GM23338 (cell line): Measurements from ENCODE around the gene SLC6A13. TPM values are rescaled to one million over a fixed set of nuclear protein-coding genes. Genes with fewer than 3 reads are reported as not detected.

Experiments
- ATAC-seq: fragments of 200-7000 bp; cut with Tn5 transposase; 3 replicates; pipeline ENCODE4 v1.9.1; 2020
- DNase-seq: peaks from one replicate; pipeline ENCODE4 v3.0.0-alpha.2; 2015; ENCODE audit warnings: low spot score
- H2AFZ ChIP-seq: fragments of 200-600 bp; sonication (generic); 2 replicates; pipeline ENCODE4 v1.8.0; 2016; ENCODE audit warnings: antibody characterized with exemption, mild to moderate bottlenecking, moderate library complexity
- H3F3A ChIP-seq: fragments of 200-600 bp; sonication (generic); replicated peaks from 2 replicates; pipeline ENCODE4 v1.8.0; 2017; ENCODE audit warnings: antibody characterized with exemption, mixed run types, low read depth
- H3K27ac ChIP-seq: fragments of 200-600 bp; sonication (generic); 2 replicates; pipeline ENCODE4 v1.6.1; 2016; ENCODE audit warnings: low read depth
- H3K27me3 ChIP-seq: fragments of 200-600 bp; sonication (generic); 2 replicates; pipeline ENCODE4 v1.8.0; 2016; ENCODE audit warnings: mild to moderate bottlenecking, mixed run types, moderate library complexity; ENCODE audit not compliant: insufficient read depth
- H3K36me3 ChIP-seq: fragments of 200-600 bp; sonication (generic); 2 replicates; pipeline ENCODE4 v1.8.0; 2016; ENCODE audit warnings: mild to moderate bottlenecking; ENCODE audit not compliant: insufficient read depth
- H3K4me1 ChIP-seq: fragments of 200-600 bp; sonication (generic); 2 replicates; pipeline ENCODE4 v1.8.0; 2016; ENCODE audit warnings: mild to moderate bottlenecking, moderate library complexity; ENCODE audit not compliant: insufficient read depth
- H3K4me2 ChIP-seq: fragments of 200-600 bp; sonication (generic); 2 replicates; pipeline ENCODE4 v1.7.1; 2017; ENCODE audit warnings: mixed run types
- H3K4me3 ChIP-seq: fragments of 200-600 bp; sonication (generic); 2 replicates; pipeline ENCODE4 v1.6.1; 2016; ENCODE audit warnings: mixed run types
- H3K79me2 ChIP-seq: fragments of 200-600 bp; sonication (generic); replicated peaks from 2 replicates; pipeline ENCODE4 v1.8.0; 2017; ENCODE audit warnings: mild to moderate bottlenecking; ENCODE audit not compliant: insufficient read depth
- H3K9me2 ChIP-seq: fragments of 200-600 bp; sonication (generic); 2 replicates; pipeline ENCODE4 v1.8.0; 2017; ENCODE audit not compliant: insufficient read depth
- H4K20me1 ChIP-seq: fragments of 200-600 bp; sonication (generic); replicated peaks from 2 replicates; pipeline ENCODE4 v1.8.0; 2017; ENCODE audit warnings: mild to moderate bottlenecking; ENCODE audit not compliant: insufficient read depth
- H3K27ac Mint-ChIP-seq: 2 replicates; pipeline ENCODE4 v1.8.0; 2020; ENCODE audit warnings: inconsistent platforms, mild to moderate bottlenecking, moderate library complexity, mixed read lengths
- H3K27me3 Mint-ChIP-seq: 3 replicates; pipeline ENCODE4 v1.8.0; 2022; ENCODE audit warnings: low read depth, mild to moderate bottlenecking, moderate library complexity, mixed read lengths, inconsistent platforms; ENCODE audit not compliant: insufficient read depth, poor library complexity
- H3K36me3 Mint-ChIP-seq: 3 replicates; pipeline ENCODE4 v1.8.0; 2021; ENCODE audit warnings: low read depth, mild to moderate bottlenecking, inconsistent platforms, moderate library complexity, mixed read lengths
- H3K4me1 Mint-ChIP-seq: 3 replicates; pipeline ENCODE4 v1.8.0; 2020; ENCODE audit warnings: mild to moderate bottlenecking, inconsistent platforms, mixed read lengths
- H3K4me3 Mint-ChIP-seq: 3 replicates; pipeline ENCODE4 v1.8.0; 2021; ENCODE audit warnings: moderate library complexity, mild to moderate bottlenecking, inconsistent platforms, mixed read lengths
- H3K9me3 Mint-ChIP-seq: 3 replicates; pipeline ENCODE4 v1.8.0; 2020; ENCODE audit warnings: moderate library complexity, mild to moderate bottlenecking, inconsistent platforms, mixed read lengths
- CREB1 ChIP-seq: fragments of 250-450 bp; sonication (Bioruptor Pico); IDR thresholded peaks from 2 replicates; pipeline ENCODE4 v1.5.0; 2020; ENCODE audit warnings: low read depth, mild to moderate bottlenecking, moderate library complexity
- CTCF ChIP-seq, 2 experiments: fragments of 200-600 bp in 1 of 2; sonication (generic) in 1 of 2; conservative IDR thresholded peaks; 2 replicates each; pipeline versions ENCODE4 v1.5.1 to v1.6.1; 2016 to 2017; ENCODE audit warnings: antibody characterized with exemption in 2 of 2, low read depth in 2 of 2, mild to moderate bottlenecking in 2 of 2, moderate library complexity in 1 of 2
- ETS1 ChIP-seq: IDR thresholded peaks from 2 replicates; pipeline ENCODE4 v1.6.1; 2016; ENCODE audit warnings: antibody characterized with exemption
- EZH2 ChIP-seq: fragments of 200-600 bp; sonication (generic); IDR thresholded peaks from one replicate; pipeline ENCODE4 v1.8.0; 2017; ENCODE audit warnings: antibody characterized with exemption, mild to moderate bottlenecking, low read depth; ENCODE audit not compliant: unreplicated experiment
- EZH2phosphoT487 ChIP-seq: fragments of 200-600 bp; sonication (generic); IDR thresholded peaks from one replicate; pipeline ENCODE4 v1.8.1; 2018; ENCODE audit warnings: antibody characterized with exemption; ENCODE audit not compliant: unreplicated experiment
- JUNB ChIP-seq: IDR thresholded peaks from one replicate; pipeline ENCODE4 v1.6.1; 2016; ENCODE audit warnings: antibody characterized with exemption; ENCODE audit not compliant: unreplicated experiment
- NANOG ChIP-seq: IDR thresholded peaks from 2 replicates; pipeline ENCODE4 v1.6.1; 2016; ENCODE audit warnings: antibody characterized with exemption, borderline replicate concordance
- POLR2AphosphoS5 ChIP-seq: IDR thresholded peaks from 2 replicates; pipeline ENCODE4 v1.6.1; 2016; ENCODE audit warnings: antibody characterized with exemption, low read depth
- REST ChIP-seq: IDR thresholded peaks from one replicate; pipeline ENCODE4 v1.6.1; 2018; ENCODE audit warnings: antibody characterized with exemption; ENCODE audit not compliant: unreplicated experiment
- STAT1 ChIP-seq: IDR thresholded peaks from one replicate; pipeline ENCODE4 v1.6.1; 2016; ENCODE audit warnings: antibody characterized with exemption; ENCODE audit not compliant: unreplicated experiment
- ZNF114 ChIP-seq: fragments of 250-450 bp; sonication (Bioruptor Pico); IDR thresholded peaks from 2 replicates; pipeline ENCODE4 v1.5.0; 2020; ENCODE audit warnings: mild to moderate bottlenecking, moderate library complexity
- ZNF331 ChIP-seq: fragments of 250-450 bp; sonication (Bioruptor Pico); IDR thresholded peaks from 2 replicates; pipeline ENCODE4 v1.5.0; 2020; ENCODE audit warnings: low read depth, mild to moderate bottlenecking, moderate library complexity
- ZNF462 ChIP-seq: fragments of 250-450 bp; sonication (Bioruptor Pico); IDR thresholded peaks from 2 replicates; pipeline ENCODE4 v1.5.0; 2020; ENCODE audit warnings: mild to moderate bottlenecking, moderate library complexity
- polyA plus RNA-seq: library from polyadenylated mRNA; unstranded; fragments of >200 nt; fragmentation: Nextera tagmentation; extraction: Ambion mirVana; gene quantifications from 2 replicates; pipeline ENCODE4 v1.2.1, GENCODE V29; 2016
- total RNA-seq: library from RNA; depleted of rRNA; stranded (reverse); fragments of >200 nt; shearing (Covaris generic); gene quantifications from 2 replicates; pipeline ENCODE4 v1.2.3, GENCODE V29; 2014

The SLC6A13 gene
- total and polyA plus RNA-seq, 2 experiments from 2014 or later: not detected

GRCh38 chr12:201361-201760 is 61.3 kb downstream of the SLC6A13 start:
- Histone ChIP-seq H3K4me1 (peaks cover 38% of the 10 kb centered on the region), H3K27me3 (peaks cover 51% of the 10 kb centered on the region), H3K9me2 (no peaks in the 10 kb centered on the region), H3K4me2 (no peak overlapping the region), H4K20me1 (no peaks in the 10 kb centered on the region; the same call in 1 of the 2 replicates), H3K36me3 (no peaks in the 10 kb centered on the region), H2AFZ (no peak overlapping the region), H3K79me2 (no peaks in the 10 kb centered on the region), H3F3A (0 out of 2 replicates have a peak, but pooled peaks cover 3% of the 10 kb centered on the region), H3K4me3 (no peak overlapping the region), H3K27ac (no peak overlapping the region)
- Mint-ChIP-seq H3K4me1 (peaks cover 23% of the 10 kb centered on the region), H3K4me3 (no peak overlapping the region), H3K27ac (no peak overlapping the region), H3K9me3 (peaks cover 10% of the 10 kb centered on the region; the same call in 2 of the 3 replicates), H3K36me3 (no peaks in the 10 kb centered on the region), H3K27me3 (peaks cover 35% of the 10 kb centered on the region)
- no peak for ATAC-seq
- DNase-seq: no peak
- TF ChIP-seq REST: no peak
- TF ChIP-seq JUNB: no peak
- no peak for TF ChIP-seq ZNF114 (CRISPR knock-in tag)
- no peak for TF ChIP-seq CTCF (conservative IDR thresholded peaks at IDR 0.05; ENCODE audit: low read depth in 2 of 2)
- TF ChIP-seq ETS1: no peak
- no peak for TF ChIP-seq STAT1
- TF ChIP-seq EZH2: no peak
- TF ChIP-seq CREB1 (CRISPR knock-in tag): no peak
- no peak for TF ChIP-seq POLR2AphosphoS5
- no peak for TF ChIP-seq EZH2phosphoT487
- no peak for TF ChIP-seq ZNF331 (CRISPR knock-in tag)
- no peak for TF ChIP-seq ZNF462 (CRISPR knock-in tag)
- TF ChIP-seq NANOG: no peak
